ENCODE measurements around the gene PSENEN.
"Not testable (repeated sequence)": the region's sequence is repeated elsewhere in the genome, so short reads cannot be mapped to it uniquely, and the experiment has no call there.

PSENEN gene

DNA sequence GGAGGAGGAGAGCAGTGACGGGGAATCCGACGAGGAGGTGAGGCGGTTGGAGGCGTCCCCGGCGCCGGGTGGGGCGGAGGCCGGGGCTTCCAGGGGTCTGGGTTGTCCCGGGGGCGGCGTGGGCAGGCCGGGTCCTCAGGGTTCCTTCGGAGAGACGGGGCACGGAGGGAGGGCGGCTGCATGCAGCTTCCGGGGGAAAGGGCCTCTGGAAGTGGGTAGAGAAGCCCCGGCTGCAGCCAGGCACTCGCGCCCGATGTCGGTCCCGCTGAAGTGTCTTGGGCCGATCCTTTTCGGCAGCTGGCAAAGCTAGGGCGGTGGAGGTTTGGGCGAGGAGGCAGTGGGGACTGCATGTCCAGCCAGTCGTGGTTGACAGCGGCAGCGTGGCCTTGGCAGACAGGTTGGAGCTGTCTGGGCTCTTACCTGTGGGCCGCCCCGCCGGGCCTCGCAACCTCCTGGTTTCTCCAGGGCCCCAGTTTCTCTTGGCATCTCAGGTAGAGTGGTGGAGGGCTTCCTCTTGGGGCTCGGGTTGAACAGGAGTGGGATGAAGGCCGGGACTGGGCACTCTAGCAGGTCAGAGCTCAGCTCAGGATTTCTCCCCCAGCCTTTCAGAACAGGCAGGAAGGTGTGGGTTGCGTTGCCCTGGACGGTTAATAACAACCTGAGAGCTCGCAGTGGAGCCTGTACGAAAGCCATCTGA, 27.0 kb upstream of the PSENEN start:
- peak in 1 of 2 donors; percentile 39 for DNase-seq

DNA sequence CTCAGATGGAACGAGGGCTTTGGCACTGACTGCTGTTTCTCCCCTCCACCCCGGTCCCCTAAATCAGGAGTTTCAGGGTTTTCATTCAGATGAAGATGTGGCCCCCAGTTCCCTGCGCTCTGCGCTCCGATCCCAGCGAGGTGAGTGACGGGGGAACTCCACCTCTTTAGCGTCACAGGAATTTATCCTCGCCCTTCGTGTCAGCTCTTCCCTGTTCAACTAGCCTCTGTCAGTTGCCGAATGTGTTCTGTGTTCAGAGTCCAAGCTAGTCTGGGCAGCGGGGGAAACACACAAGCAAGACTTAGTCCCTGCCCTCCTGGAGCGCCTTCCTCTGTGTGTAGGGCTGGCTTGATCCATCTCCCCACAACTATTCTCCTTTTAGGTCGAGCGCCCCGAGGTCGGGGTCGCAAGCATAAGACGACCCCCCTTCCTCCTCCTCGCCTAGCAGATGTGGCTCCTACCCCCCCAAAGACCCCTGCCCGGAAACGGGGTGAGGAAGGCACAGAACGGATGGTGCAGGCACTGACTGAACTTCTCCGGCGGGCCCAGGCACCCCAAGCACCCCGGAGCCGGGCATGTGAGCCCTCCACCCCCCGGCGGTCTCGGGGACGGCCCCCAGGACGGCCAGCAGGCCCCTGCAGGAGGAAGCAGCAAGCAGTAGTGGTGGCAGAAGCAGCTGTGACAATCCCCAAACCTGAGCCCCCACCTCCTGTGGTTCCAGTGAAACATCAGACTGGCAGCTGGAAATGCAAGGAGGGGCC, 25.9 kb upstream of the PSENEN start:
- no peak for DNase-seq

DNA sequence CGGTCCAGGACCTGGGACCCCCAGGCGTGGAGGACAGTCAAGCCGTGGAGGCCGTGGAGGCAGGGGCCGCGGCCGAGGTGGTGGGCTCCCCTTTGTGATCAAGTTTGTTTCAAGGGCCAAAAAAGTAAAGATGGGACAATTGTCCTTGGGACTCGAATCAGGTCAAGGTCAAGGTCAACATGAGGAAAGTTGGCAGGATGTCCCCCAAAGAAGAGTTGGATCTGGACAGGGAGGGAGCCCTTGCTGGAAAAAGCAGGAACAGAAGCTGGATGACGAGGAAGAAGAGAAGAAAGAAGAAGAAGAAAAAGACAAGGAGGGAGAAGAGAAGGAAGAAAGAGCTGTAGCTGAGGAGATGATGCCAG, 25.3 kb upstream of the PSENEN start:
- DNase-seq = no peak

DNA sequence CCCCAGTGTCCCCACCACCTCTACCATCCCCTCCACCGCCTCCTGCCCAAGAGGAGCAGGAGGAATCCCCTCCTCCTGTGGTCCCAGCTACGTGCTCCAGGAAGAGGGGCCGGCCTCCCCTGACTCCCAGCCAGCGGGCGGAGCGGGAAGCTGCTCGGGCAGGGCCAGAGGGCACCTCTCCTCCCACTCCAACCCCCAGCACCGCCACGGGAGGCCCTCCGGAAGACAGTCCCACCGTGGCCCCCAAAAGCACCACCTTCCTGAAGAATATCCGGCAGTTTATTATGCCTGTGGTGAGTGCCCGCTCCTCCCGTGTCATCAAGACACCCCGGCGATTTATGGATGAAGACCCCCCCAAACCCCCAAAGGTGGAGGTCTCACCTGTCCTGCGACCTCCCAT, 24.8 kb upstream of the PSENEN start:
- DNase-seq = no peak

DNA sequence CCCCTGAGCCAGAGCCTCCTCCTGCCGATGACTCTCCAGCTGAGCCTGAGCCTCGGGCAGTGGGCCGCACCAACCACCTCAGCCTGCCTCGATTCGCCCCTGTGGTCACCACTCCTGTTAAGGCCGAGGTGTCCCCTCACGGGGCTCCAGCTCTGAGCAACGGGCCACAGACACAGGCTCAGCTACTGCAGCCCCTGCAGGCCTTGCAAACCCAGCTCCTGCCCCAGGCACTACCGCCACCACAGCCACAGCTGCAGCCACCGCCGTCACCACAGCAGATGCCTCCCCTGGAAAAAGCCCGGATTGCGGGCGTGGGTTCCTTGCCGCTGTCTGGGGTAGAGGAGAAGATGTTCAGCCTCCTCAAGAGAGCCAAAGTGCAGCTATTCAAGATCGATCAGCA, 24.1 kb upstream of the PSENEN start:
- no peak for DNase-seq

DNA sequence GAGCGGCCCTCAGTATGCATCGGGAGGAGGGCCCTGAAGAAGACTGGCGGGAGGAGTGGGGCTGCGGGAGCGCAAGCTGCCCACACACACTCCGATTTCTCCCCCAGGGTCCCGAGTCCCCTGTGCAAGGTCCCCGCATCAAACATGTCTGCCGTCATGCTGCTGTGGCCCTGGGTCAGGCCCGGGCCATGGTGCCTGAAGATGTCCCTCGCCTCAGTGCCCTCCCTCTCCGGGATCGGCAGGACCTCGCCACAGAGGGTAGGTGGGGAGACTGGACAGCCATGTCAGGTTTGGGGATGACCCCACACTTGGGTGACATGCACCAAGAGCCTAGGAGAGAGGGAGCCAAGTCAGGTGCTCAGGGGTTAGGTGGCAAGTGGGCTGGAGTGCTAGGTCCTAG, 23.0 kb upstream of the PSENEN start:
- no peak for DNase-seq

DNA sequence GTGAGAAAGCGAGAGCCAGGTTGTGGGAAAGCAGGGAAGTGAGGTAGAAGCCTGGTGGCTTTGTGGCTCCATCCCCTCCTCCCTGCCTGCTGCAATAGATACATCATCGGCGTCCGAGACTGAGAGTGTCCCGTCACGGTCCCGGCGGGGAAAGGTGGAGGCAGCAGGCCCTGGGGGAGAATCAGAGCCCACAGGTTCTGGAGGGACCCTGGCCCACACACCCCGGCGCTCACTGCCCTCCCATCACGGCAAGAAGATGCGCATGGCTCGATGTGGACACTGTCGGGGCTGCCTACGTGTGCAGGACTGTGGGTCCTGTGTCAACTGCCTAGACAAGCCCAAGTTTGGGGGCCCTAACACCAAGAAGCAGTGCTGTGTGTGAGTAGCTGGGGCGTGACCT, 22.6 kb upstream of the PSENEN start:
- no peak for DNase-seq

DNA sequence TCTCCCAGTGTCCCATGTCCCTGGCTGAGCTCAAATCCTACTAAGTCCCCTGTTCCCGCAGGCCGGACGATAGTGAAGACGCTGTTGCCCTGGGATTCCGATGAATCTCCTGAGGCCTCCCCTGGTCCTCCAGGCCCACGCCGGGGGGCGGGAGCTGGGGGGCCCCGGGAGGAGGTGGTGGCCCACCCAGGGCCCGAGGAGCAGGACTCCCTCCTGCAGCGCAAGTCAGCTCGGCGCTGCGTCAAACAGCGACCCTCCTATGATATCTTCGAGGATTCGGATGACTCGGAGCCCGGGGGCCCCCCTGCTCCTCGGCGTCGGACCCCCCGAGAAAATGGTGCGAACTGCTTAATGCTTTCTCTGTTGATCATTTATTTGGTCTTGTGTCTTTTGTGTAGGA, 21.8 kb upstream of the PSENEN start:
- DNase-seq = no peak

DNA sequence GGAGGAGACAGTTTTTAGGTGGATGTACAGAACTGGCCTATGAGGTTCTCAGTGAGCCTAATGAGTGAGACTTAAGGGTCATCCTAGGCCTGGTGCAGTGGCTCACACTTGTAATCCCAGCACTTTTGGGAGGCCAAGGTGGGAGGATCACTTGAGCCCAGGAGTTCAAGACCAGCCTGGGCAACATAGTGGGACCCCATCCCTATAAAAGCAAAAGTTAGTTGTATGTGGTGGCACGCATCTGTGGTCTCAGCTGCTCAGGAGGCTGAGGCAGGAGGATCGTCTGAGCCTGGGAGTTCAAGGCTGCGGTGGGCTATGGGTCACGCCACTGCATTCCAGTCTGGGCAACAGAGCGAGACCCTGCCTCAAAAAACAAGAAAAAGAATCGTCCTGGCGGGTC, 21.3 kb upstream of the PSENEN start:
- DNase-seq = not testable (repeated sequence)

DNA sequence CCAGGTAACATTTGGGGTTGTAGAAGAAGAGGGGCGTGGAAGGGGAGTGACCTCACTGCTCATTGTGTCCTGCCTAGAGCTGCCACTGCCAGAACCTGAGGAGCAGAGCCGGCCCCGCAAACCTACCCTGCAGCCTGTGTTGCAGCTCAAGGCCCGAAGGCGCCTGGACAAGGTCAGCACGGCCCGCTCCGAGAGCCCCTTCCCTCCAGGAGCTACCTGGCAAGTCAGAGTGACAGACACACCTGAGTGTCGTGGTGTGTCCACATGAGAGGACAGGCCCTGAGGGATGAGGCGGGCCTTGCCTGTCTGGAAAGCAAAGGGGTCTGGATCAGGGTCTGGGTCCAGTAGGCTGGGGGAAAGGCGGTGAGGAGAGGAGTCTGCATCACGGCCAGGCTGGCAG, 20.9 kb upstream of the PSENEN start:
- no peak for DNase-seq

DNA sequence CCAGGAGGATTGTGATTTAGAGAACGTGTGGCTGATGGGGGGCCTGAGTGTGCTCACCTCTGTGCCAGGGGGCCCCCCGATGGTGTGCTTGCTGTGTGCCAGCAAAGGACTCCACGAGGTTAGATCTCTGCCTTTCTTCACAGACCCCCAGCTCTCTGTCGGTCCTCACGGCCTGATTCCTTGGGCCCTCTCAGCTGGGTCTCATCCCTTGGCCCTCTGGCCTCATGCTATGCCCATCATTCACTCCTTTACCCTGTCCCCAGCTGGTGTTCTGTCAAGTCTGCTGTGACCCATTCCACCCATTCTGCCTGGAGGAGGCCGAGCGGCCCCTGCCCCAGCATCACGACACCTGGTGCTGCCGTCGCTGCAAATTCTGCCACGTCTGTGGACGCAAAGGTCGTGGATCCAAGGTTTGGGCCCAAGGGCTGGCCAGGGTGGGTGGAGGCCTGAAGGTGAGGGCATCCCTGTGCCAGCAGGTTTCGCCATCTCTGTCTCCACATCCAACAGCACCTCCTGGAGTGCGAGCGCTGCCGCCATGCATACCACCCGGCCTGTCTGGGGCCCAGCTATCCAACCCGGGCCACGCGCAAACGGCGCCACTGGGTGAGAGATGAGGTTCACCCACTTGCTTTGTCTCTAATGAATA, 20.1 kb upstream of the PSENEN start:
- no peak for DNase-seq

DNA sequence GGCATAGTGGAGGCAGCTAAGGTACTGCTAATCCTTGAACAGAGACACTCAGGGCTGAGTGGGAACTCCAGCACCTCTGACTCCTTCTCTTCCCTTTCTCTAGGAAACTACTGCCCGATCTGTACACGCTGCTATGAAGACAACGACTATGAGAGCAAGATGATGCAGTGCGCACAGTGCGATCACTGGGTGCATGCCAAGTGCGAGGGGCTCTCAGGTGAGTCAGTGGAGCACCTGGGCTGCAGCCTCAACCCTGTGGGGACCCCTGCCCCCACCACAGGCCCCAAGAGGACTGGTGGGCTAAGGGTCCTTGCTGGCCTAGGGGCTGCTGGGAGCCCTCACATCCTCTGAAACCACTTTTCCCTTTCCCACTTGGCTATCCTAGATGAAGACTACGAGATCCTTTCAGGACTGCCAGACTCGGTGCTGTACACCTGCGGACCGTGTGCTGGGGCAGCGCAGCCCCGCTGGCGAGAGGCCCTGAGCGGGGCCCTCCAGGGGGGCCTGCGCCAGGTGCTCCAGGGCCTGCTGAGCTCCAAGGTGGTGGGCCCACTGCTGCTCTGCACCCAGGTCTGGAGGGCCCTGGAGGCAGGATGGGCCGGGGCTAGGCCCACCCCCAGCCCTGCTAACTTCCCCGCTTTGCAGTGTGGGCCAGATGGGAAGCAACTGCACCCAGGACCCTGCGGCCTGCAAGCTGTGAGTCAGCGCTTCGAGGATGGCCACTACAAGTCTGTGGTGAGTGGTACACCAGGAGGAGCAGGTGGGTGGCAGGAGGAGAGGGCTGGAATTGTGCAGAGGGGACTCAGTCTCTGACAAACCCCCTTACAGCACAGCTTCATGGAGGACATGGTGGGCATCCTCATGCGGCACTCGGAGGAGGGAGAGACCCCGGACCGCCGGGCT, 18.1 kb upstream of the PSENEN start:
- no peak for DNase-seq

DNA sequence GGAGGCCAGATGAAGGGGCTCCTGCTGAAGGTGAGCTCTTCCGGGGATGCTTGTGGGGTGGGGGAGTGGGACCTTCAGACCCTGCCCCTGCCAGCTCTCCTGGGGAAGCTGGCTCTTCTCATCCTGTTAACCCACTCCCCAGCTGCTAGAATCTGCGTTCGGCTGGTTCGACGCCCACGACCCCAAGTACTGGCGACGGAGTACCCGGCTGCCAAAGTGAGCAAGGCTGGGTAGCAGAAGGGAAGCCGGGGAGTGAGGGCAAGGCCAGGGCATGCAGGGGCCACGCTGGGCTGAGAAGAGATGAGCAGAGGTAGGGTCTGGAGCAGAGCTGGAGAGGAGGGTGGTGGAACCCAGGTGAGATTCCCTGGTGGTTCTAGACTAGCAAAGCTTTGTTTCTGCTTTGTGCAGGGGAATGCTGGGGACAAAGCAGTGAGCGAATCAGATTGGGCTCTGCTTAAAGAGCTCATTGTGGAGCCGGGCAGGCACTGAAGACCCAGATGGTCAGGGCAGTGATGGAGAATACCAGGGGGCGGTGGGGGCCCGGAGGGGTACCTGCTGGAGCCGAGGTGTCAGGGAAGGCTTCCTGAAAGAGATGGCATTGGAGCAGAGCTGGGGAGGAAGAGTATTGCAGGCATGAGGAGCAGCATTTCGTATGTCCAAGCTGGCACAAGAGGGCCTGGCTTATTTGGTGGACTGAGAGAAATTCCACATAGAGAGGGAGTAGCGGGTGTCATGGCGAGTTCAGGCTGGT, 17.3 kb upstream of the PSENEN start:
- DNase-seq = no peak

DNA sequence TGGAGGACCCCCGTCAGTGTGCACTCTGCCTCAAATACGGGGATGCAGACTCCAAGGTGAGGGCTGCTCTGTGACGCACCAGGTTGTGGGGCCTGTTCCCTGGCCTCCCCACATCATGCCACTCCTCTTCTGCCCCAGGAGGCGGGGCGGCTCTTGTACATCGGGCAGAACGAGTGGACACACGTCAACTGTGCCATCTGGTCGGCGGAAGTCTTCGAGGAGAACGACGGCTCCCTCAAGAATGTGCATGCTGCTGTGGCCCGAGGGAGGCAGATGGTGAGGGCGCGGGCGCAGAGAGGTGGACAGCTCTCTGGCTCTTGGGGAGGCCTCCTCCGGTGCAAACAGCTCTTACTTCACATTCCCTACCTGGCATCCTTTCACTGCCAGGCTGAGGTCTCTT, 16.4 kb upstream of the PSENEN start:
- DNase-seq = no peak

DNA sequence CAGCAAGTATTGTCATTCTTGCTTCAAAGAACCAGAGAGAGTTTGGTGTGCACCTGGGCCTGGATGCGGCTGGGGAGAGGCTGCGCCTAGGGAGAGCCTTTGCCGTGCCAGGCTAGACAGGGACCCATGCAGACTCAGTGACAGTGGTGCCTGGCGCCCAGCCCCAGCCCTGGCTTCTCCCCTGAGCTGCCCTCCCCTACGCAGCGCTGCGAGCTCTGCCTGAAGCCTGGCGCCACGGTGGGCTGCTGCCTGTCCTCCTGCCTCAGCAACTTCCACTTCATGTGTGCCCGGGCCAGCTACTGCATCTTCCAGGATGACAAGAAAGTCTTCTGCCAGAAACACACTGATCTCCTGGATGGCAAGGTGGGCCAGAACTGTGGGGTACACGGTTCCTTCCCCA, 15.7 kb upstream of the PSENEN start:
- no peak for DNase-seq

DNA sequence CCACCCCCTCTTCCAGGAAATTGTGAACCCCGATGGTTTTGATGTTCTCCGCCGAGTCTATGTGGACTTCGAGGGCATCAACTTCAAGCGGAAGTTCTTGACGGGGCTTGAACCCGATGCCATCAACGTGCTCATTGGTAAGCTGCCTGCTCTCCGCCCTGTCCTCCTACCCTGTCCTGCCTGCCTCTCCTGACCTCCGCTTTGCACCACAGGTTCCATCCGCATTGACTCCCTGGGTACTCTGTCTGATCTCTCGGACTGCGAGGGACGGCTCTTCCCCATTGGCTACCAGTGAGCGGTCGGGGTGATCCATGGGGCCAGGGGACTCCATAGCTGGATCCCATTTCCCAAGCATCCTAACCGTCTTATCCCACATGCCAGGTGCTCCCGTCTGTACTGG, 15.1 kb upstream of the PSENEN start:
- no peak for DNase-seq

DNA sequence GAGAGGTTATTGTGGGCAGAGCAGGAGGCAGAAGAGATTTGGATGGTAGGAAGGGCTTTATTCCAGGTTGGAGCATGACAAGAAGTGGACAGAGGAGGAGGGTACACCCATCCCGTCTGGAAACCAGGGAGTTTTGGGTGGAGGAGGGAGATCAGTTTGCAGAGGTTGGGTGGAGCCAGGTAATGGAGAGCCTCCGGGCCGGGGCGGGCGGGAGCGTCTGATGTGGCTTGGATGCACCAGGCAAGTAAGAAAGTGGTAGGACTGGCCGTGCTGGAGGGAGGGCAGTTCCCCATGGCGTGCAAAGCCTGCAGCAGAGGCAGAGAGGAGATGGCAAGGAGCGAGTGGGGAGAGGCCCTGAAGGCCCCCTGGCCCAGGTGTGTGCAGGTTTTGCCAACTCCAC, 14.1 kb upstream of the PSENEN start:
- DNase-seq = no peak

DNA sequence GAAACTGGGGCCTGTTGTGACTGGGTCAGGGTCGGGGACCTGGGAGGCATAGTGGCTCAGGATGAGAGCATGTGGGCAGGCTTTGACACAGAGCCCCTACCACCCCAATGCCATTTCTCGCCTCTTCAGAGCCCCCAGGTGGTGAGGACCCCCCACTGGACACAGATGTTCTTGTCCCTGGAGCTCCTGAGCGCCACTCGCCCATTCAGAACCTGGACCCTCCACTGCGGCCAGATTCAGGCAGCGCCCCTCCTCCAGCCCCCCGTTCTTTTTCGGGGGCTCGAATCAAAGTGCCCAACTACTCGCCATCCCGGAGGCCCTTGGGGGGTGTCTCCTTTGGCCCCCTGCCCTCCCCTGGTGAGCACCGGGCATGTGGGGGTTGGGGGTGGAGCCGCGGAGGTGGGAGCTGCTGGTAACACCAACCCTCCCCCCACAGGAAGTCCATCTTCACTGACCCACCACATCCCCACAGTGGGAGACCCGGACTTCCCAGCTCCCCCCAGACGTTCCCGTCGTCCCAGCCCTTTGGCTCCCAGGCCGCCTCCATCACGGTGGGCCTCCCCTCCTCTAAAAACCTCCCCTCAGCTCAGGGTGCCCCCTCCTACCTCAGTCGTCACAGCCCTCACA, 13.6 kb upstream of the PSENEN start:
- DNase-seq = no peak

DNA sequence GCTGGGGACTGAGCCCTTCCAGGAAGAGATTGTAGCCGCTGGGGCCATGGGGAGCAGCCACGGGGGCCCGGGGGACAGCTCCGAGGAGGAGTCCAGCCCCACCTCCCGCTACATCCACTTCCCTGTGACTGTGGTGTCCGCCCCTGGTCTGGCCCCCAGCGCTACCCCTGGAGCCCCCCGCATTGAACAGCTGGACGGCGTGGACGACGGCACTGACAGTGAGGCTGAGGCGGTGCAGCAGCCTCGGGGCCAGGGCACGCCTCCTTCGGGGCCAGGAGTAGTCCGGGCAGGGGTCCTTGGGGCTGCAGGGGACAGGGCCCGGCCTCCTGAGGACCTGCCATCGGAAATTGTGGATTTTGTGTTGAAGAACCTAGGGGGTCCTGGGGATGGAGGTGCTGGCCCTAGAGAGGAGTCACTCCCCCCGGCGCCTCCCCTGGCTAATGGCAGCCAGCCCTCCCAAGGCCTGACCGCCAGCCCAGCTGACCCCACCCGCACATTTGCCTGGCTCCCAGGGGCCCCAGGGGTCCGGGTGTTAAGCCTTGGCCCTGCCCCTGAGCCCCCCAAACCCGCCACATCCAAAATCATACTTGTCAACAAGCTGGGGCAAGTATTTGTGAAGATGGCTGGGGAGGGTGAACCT, 12.8 kb upstream of the PSENEN start:
- no peak for DNase-seq

DNA sequence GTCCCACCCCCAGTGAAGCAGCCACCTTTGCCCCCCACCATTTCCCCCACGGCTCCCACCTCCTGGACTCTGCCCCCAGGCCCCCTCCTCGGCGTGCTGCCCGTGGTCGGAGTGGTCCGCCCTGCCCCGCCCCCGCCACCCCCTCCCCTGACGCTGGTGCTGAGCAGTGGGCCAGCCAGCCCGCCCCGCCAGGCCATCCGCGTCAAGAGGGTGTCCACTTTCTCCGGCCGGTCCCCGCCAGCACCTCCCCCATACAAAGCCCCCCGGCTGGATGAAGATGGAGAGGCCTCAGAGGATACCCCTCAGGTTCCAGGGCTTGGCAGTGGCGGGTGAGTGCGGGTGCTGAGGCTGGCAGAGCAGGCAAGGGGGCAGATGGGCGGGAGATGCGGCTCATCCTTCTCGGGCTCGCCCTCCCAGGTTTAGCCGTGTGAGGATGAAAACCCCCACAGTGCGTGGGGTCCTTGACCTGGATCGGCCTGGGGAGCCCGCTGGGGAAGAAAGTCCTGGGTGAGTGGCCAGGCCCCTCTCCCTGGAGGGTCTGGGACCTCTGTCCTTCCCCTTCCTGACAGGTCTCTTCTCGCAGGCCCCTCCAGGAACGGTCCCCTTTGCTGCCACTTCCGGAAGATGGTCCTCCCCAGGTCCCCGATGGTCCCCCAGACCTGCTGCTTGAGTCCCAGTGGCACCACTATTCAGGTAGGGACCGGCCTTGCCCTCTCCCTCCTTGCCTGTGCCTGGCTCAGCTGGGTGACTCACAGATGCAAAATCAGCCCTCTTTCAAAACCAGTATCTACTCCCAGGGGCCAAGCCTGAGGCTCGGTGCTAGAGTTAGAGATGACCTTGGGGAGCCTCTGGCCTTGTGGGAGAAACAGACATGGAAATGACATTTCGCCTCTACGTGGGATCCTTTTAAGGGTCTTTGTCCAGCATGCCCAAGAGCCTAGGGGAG, 12.0 kb upstream of the PSENEN start:
- no peak for DNase-seq

Data from CD4-positive, alpha-beta T cell treated with Interleukin-4 for 1 hour (primary cell).